Stomach (tissue), 9 donors: ENCODE data around the gene RPL13. TPM values are rescaled to one million over a fixed set of nuclear protein-coding genes. Genes with fewer than 3 reads are reported as not detected.

ENCODE experiments used
- DNase-seq, 2 donors: peaks; one replicate each; pipeline versions ENCODE4 v3.0.0 to v3.0.0-alpha.2; 2013 to 2019
- H3K27ac ChIP-seq, 5 donors: fragments of 200-600 bp in 4 of 5; sonication (generic) in 4 of 5; one replicate each; pipeline ENCODE4 v1.5.1; 2013 to 2019; ENCODE audit warnings: mild to moderate bottlenecking in 1 of 5, moderate library complexity in 1 of 5
- H3K27me3 ChIP-seq, 3 donors: fragments of 200-600 bp; sonication (generic); one replicate each; pipeline ENCODE4 v1.5.1; 2017 to 2019; ENCODE audit warnings: mixed run types in 1 of 3
- H3K36me3 ChIP-seq, 4 donors: fragments of 200-600 bp; sonication (generic); 1 replicate in 3 of 4; 2 replicates in 1 of 4; pipeline ENCODE4 v1.5.1; 2016 to 2019
- H3K4me1 ChIP-seq, 4 donors: fragments of 200-600 bp; sonication (generic); one replicate each; pipeline ENCODE4 v1.5.1; 2016 to 2019
- H3K4me3 ChIP-seq, 4 donors: fragments of 200-600 bp; sonication (generic) in 3 of 4; one replicate each; pipeline ENCODE4 v1.5.1; 2016 to 2019; ENCODE audit warnings: mild to moderate bottlenecking in 1 of 4
- H3K9me3 ChIP-seq, 4 donors: fragments of 200-600 bp; sonication (generic); one replicate each; pipeline ENCODE4 v1.5.1; 2016 to 2019
- EP300 ChIP-seq: sonication (generic); formaldehyde crosslinking; IDR thresholded peaks from one replicate; pipeline ENCODE4 v1.6.1; 2017; ENCODE audit warnings: antibody characterized with exemption
- POLR2A ChIP-seq, 4 donors: fragments of 450-650 bp; IDR thresholded peaks; one replicate each; pipeline ENCODE4 v1.6.1; 2016; ENCODE audit warnings: antibody characterized with exemption in 4 of 4, control low read depth in 2 of 4, mild to moderate bottlenecking in 1 of 4, moderate library complexity in 1 of 4
- POLR2AphosphoS5 ChIP-seq, 3 donors: sonication (generic); formaldehyde crosslinking; IDR thresholded peaks; one replicate each; pipeline ENCODE4 v1.6.1; 2016; ENCODE audit warnings: antibody characterized with exemption in 3 of 3
- WGBS, 5 donors: extraction: QIAGEN DNeasy Blood & Tissue Kit in 3 of 5; methylation state at CpG; one replicate each; pipeline versions ENCODE4 v1.1.5 to v1.1.7; 2013 to 2018; 5-methylcytosine and 5-hydroxymethylcytosine counted together
- intact Hi-C: fragments of 100-400 bp; cut with DNase I; formaldehyde crosslinking; loops from one replicate; pipeline ENCODE4 v1.15.1; 2023; ENCODE audit warnings: low total_unique reads
- polyA plus RNA-seq, 3 donors: library from polyadenylated mRNA; stranded (reverse); fragments of 200-250 nt; gene quantifications; one replicate each; pipeline ENCODE4 v1.2.3, GENCODE V29; 2013
- total RNA-seq, 5 donors: library from RNA; depleted of rRNA; stranded (reverse); fragments of >200 nt; gene quantifications; one replicate each; pipeline versions ENCODE4 v1.1.0 to v1.2.3, GENCODE V29; 2014 to 2016
- TF ChIP-seq, protein P1 (sequence below), 7 experiments: fragments of 450-650 bp in 4 of 7; fragments of 200-600 bp in 3 of 7; sonication (generic) in 3 of 7; IDR thresholded peaks; one replicate each; pipeline ENCODE4 v1.5.1; 2016 to 2019; ENCODE audit warnings: antibody characterized with exemption in 7 of 7, control low read depth in 2 of 7, mild to moderate bottlenecking in 1 of 7
- donor health status: healthy with polysubstance abuse.
- donor health status: Bipolar disorder and iron deficiency.
- donor health status: healthy.

RPL13 gene
- total and polyA plus RNA-seq, 8 donors, result 2,053 to 10,054 (median 4,321) TPM

DNA sequence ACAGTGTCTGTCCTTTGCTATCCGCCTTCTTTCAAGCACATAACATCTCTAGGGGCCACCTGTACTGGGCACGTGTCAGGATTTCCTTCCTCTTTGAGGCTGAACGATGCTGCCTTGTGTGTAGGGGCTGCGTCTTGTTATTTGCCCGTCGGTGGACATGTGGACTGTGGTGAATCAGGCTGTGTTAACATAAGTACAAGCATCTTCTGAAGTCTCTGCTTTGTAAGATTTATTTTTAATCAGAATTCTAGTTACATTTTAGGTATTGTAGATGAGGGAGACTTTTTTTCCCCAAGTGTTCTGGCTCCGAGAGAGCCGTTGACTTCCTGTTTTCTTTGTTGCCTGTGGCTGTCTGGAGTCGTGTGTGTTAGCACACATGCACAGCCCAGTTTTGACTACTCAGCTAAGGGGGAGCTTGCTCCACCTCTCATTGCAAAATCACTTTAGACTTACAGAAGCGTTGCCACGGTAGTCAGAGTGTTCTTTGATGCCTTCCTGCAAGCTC lies 26.2 kb upstream of the RPL13 start:
- peak overlapping the region in 2 of 5 donors; percentile 53 to 57 for H3K27ac ChIP-seq
- no peaks in the 10 kb centered on the region for H3K27me3 ChIP-seq
- TF ChIP-seq POLR2A (IDR thresholded peaks at IDR 0.05), result no peak
- no peak for TF ChIP-seq EP300
- TF ChIP-seq, protein P1, sequence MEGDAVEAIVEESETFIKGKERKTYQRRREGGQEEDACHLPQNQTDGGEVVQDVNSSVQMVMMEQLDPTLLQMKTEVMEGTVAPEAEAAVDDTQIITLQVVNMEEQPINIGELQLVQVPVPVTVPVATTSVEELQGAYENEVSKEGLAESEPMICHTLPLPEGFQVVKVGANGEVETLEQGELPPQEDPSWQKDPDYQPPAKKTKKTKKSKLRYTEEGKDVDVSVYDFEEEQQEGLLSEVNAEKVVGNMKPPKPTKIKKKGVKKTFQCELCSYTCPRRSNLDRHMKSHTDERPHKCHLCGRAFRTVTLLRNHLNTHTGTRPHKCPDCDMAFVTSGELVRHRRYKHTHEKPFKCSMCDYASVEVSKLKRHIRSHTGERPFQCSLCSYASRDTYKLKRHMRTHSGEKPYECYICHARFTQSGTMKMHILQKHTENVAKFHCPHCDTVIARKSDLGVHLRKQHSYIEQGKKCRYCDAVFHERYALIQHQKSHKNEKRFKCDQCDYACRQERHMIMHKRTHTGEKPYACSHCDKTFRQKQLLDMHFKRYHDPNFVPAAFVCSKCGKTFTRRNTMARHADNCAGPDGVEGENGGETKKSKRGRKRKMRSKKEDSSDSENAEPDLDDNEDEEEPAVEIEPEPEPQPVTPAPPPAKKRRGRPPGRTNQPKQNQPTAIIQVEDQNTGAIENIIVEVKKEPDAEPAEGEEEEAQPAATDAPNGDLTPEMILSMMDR (IDR thresholded peaks at IDR 0.05), result no peak
- no peak for TF ChIP-seq POLR2AphosphoS5 (IDR thresholded peaks at IDR 0.05)
- peaks cover 75 to 99% (median 96%) of the 10 kb centered on the region in 4 donors for H3K36me3 ChIP-seq
- no peaks in the 10 kb centered on the region for H3K9me3 ChIP-seq
- DNase-seq, result peak in 1 of 2 donors; percentile 62
- 65 to 70% (median 69%) methylated on average over 11 of the region's 11 CpGs for WGBS, 5 donors
- no peak overlapping the region for H3K4me3 ChIP-seq
- H3K4me1 ChIP-seq, result peaks cover 0 to 24% (median 0%) of the 10 kb centered on the region in 4 donors
- intact Hi-C loops, result no loop called here

- Histone ChIP-seq H3K4me3 (no peak overlapping the region), H3K9me3 (no peaks in the 10 kb centered on the region), H3K36me3 (peaks cover 59 to 98% (median 95%) of the 10 kb centered on the region in 4 donors), H3K4me1 (peaks cover 0 to 24% (median 0%) of the 10 kb centered on the region in 4 donors), H3K27ac (no peak overlapping the region), H3K27me3 (no peaks in the 10 kb centered on the region)
- intact Hi-C loops, result no loop called here
- TF ChIP-seq POLR2AphosphoS5 (IDR thresholded peaks at IDR 0.05), result no peak
- WGBS, 5 donors, result 75 to 92% (median 85%) methylated on average over 7 to 24 of the region's 24 CpGs
- no peak for DNase-seq
These were observed 24.1 kb upstream of the RPL13 start for GRCh38 chr16:89536371-89536770.

DNA sequence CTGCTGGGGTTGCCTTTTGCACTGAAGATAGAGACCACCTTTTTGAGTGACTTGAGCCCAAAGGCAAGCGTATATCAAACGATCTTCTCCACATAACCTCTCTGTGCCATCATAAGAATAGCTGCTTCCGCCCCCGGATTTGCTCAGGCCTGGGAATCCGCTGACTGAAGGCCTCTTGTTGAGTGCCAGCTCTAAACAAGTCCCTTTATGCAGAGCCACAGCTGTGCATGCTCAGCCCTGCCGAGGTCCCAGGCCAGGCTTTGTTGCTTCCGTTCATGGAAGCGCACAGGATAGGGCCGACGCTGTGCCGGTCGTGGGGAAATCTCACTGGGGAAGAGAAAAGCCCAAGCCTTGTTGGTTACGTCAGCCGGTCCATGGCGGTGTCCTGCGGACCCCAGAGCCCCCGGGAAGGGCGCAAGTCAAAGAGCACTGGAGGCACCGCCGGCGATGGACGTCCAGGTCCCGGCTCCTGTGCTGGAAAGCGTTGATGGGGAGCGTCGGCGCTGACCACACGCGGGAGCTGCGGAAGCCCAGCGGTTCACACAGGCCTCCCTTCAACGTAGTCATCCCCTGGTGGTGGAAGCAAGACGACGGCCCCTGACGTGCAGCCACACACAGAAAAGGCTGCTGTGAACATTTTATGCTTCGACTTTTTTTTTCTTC lies 23.5 kb upstream of the RPL13 start:
- Histone ChIP-seq H3K27me3 (no peaks in the 10 kb centered on the region), H3K4me3 (no peak overlapping the region), H3K4me1 (peaks cover 0 to 24% (median 0%) of the 10 kb centered on the region in 4 donors), H3K9me3 (no peaks in the 10 kb centered on the region), H3K27ac (no peak overlapping the region), H3K36me3 (peaks cover 55 to 98% (median 95%) of the 10 kb centered on the region in 4 donors)
- WGBS, 5 donors, result 85 to 92% (median 91%) methylated on average over 33 to 36 of the region's 36 CpGs
- DNase-seq, result no peak
- intact Hi-C loops, result no loop called here
- no peak for TF ChIP-seq POLR2A (IDR thresholded peaks at IDR 0.05)
- no peak for TF ChIP-seq POLR2AphosphoS5 (IDR thresholded peaks at IDR 0.05)
- TF ChIP-seq, protein P1 (IDR thresholded peaks at IDR 0.05), result no peak

DNA sequence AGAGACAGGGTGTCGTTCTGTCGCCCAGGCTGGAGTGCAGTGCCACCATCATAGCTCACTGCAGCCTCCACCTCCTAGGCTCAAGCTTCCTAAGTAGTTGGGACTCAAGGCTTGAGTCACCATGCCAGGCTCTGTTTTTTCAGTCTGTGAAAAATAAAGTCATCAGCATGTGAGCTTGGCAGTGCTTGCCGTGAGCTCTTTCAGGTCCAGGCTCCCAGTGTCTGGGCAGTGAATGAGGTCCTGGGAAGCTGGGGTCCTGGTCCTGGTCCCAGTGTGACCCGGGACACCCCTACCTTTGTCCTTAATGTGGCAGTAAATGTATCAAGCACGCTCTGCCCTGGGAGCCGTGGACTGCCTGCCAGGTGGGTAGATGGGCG lies 22.9 kb upstream of the RPL13 start:
- Histone ChIP-seq H3K9me3 (no peaks in the 10 kb centered on the region), H3K4me3 (no peak overlapping the region), H3K36me3 (peaks cover 56 to 98% (median 95%) of the 10 kb centered on the region in 4 donors), H3K27me3 (no peaks in the 10 kb centered on the region), H3K4me1 (peaks cover 0 to 24% (median 0%) of the 10 kb centered on the region in 4 donors), H3K27ac (no peak overlapping the region)
- DNase-seq, result no peak
- WGBS, 5 donors, result 90 to 95% (median 93%) methylated on average over 4 to 7 of the region's 7 CpGs
- TF ChIP-seq POLR2AphosphoS5 (IDR thresholded peaks at IDR 0.05), result no peak
- no peak for TF ChIP-seq EP300
- TF ChIP-seq, protein P1 (IDR thresholded peaks at IDR 0.05), result no peak
- TF ChIP-seq POLR2A (IDR thresholded peaks at IDR 0.05), result no peak
- intact Hi-C loops, result no loop called here

- TF ChIP-seq POLR2AphosphoS5 (IDR thresholded peaks at IDR 0.05) (no peak), POLR2A (IDR thresholded peaks at IDR 0.05) (no peak)
- TF ChIP-seq, protein P1 (IDR thresholded peaks at IDR 0.05), result no peak
- Histone ChIP-seq H3K9me3 (no peaks in the 10 kb centered on the region), H3K27ac (no peak overlapping the region), H3K36me3 (peaks cover 50 to 92% (median 89%) of the 10 kb centered on the region in 4 donors), H3K4me3 (no peak overlapping the region), H3K4me1 (peaks cover 0 to 22% (median 0%) of the 10 kb centered on the region in 4 donors), H3K27me3 (no peaks in the 10 kb centered on the region)
- no peak for DNase-seq
- intact Hi-C loops, result no loop called here
- WGBS, 5 donors, result 88 to 97% (median 95%) methylated on average over 4 to 12 of the region's 12 CpGs
These were observed 22.2 kb upstream of the RPL13 start for GRCh38 chr16:89538286-89538685.
